ENCODE data around the gene DHCR7.

DHCR7 gene, protein sequence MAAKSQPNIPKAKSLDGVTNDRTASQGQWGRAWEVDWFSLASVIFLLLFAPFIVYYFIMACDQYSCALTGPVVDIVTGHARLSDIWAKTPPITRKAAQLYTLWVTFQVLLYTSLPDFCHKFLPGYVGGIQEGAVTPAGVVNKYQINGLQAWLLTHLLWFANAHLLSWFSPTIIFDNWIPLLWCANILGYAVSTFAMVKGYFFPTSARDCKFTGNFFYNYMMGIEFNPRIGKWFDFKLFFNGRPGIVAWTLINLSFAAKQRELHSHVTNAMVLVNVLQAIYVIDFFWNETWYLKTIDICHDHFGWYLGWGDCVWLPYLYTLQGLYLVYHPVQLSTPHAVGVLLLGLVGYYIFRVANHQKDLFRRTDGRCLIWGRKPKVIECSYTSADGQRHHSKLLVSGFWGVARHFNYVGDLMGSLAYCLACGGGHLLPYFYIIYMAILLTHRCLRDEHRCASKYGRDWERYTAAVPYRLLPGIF

GRCh38 chr11:71448257-71449171 is at the start of gene DHCR7:
Gene DHCR7 (minus strand): TSS chr11:71448393. CDS start chr11:71444952, 3,441 bp downstream.
- no peak for TF ChIP-seq CTCF (IDR thresholded peaks at IDR 0.05; ENCODE audit: extremely low read depth, insufficient read depth, missing control alignments)
- peak; percentile 99 for DNase-seq (ENCODE audit: low spot score)
- in situ Hi-C loops (cut with MboI; ENCODE audit: low pct_unique_long_range_greater_than_20kb, low sequenced_read_pairs, unreplicated experiment): no loop called here

DNA sequence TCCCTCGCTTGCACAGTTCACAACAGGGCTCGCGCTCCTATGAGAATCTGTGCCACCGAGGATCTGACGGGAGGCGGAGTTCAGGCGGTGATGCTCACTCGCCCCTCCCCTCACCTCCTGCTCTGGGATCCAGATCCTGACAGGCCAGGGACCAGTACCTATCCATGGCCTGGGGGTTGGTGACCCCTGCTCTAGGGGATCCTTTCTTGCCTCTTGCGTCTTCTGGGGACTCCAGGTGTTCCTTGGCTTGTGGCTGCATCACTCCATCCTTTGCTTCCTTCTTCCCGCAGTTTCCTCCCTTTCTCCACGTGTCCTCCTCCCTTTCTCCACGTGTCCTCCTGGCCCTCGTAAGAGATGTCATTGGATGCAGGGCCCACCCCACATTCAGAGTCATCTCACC is 48.2 kb upstream of the DHCR7 start:
- in situ Hi-C loops (cut with MboI; ENCODE audit: low pct_unique_long_range_greater_than_20kb, low sequenced_read_pairs, unreplicated experiment): no loop called here
- no peak for DNase-seq (ENCODE audit: low spot score)
- no peak for TF ChIP-seq CTCF (IDR thresholded peaks at IDR 0.05; ENCODE audit: extremely low read depth, insufficient read depth, missing control alignments)

DNA sequence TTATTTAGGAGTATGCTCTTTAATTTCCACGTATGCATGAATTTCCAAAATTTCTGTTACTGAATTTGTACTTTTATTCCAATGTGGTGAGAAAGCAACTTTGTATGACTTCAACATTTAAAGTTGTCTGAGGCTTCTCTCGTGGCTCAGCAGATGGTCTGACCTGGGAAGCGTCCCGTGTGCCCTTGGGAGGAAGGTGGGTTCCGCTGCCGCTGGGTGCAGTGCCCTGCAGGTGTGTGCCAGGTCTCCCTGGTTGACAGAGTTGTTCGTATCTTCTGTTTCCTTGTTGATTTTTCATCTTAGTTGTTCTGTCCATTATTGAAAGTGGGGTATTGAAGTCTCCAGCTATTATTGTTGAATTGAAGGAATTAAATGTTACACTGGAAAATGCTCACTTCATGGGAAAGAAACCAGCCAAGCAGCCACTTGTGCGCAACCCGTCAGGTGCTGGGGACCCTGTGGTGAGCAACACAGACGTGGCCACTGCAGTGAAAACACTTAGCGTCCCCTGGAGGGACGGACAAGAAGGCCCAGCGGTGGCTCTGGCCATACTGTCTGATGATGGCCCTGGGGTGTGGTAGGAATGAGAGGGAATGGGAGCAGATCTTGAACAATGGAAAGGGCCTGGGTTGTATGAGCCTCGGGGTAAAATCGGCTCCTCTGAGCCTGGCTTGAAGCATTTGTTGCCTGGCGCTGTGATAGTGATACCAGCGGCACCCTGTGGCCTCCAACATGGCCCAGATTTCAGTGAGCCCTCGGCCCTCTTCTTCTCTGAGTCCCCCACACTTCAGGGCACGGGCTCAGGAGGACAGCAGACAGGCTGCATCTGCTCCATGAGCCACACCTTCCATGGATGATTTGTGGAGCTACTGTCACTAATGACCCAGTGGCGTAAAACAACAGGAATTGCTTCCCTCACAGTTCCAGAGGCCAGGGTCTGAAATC is 47.4 kb upstream of the DHCR7 start:
- in situ Hi-C loops (cut with MboI; ENCODE audit: low pct_unique_long_range_greater_than_20kb, low sequenced_read_pairs, unreplicated experiment): no loop called here
- no peak for TF ChIP-seq CTCF (IDR thresholded peaks at IDR 0.05; ENCODE audit: extremely low read depth, insufficient read depth, missing control alignments)
- DNase-seq (ENCODE audit: low spot score): no peak

GRCh38 chr11:71491940-71492339 is 43.7 kb upstream of the DHCR7 start:
- DNase-seq (ENCODE audit: low spot score): no peak
- in situ Hi-C loops (cut with MboI; ENCODE audit: low pct_unique_long_range_greater_than_20kb, low sequenced_read_pairs, unreplicated experiment): no loop called here
- TF ChIP-seq CTCF (IDR thresholded peaks at IDR 0.05; ENCODE audit: extremely low read depth, insufficient read depth, missing control alignments): no peak

DNA sequence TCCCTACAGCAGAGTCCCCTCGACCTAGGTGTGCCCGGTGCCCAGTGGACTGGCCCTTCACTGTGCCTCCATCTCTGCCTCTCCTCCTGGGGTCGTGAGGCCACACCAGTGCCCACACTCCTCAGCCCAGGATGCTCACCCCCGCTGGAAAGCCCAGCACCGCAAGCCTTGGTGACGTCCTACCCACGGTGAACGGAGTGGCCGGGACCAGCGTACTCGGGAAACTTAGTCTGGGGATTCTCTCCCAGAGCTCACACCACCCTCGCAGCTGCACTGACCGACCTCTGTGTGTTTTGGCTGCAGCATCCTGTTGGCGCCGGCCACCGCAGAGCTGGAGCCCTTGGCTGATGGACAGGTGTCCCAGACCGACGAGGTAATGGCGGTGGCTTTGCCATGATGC is 43.3 kb upstream of the DHCR7 start:
- DNase-seq (ENCODE audit: low spot score): no peak
- TF ChIP-seq CTCF (IDR thresholded peaks at IDR 0.05; ENCODE audit: extremely low read depth, insufficient read depth, missing control alignments): no peak
- in situ Hi-C loops (cut with MboI; ENCODE audit: low pct_unique_long_range_greater_than_20kb, low sequenced_read_pairs, unreplicated experiment): no loop called here

Measured in GM13977 (cell line).